ENCODE results near the gene CYP2A7.
A peak's percentile ranks its signal among the peaks of the same experiment; 100 is the strongest.
"Not testable (repeated sequence)": the region's sequence is repeated elsewhere in the genome, so short reads cannot be mapped to it uniquely, and the experiment has no call there.

The CYP2A7 gene

DNA sequence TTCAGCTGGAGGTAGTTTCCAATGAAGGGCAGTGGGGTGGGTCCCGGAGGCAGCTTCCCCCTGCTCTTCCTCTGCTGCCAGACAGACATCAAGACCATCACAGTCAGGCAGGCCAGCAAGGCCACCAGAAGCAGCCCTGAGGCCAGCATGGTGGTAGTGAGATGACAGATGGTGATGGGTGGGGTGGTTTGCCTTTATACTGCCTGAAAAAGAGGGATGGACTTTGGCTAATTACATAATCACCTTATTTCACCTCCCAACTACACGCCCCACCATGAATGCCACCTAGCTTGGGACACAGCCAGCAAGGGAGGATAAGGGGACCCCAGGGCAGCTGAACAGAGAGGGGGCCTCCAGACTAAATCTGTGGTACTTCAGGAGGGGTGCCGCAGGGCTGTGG is at the start of gene CYP2A7:
CYP2A7 (minus strand) TSS at position 170 of the 400 bp plus-strand sequence; CDS start at position 149, 21 bp downstream.
- DNase-seq (ENCODE audit: low read depth in 2 of 2, low spot score in 1 of 2): not testable (repeated sequence)

- not testable (repeated sequence) for DNase-seq (ENCODE audit: low read depth in 2 of 2, low spot score in 1 of 2)
Measured at GRCh38 chr19:40930799-40931198, 48.8 kb upstream of the CYP2A7 start.

- DNase-seq (ENCODE audit: low read depth in 2 of 2, low spot score in 1 of 2): not testable (repeated sequence)
Measured at GRCh38 chr19:40929942-40930341, 47.9 kb upstream of the CYP2A7 start.

- no peak for DNase-seq (ENCODE audit: low read depth in 2 of 2, low spot score in 1 of 2)
Measured at GRCh38 chr19:40928850-40929249, 46.8 kb upstream of the CYP2A7 start.

- no peak for DNase-seq (ENCODE audit: low read depth in 2 of 2, low spot score in 1 of 2)
Measured at GRCh38 chr19:40927567-40927966, 45.5 kb upstream of the CYP2A7 start.

DNA sequence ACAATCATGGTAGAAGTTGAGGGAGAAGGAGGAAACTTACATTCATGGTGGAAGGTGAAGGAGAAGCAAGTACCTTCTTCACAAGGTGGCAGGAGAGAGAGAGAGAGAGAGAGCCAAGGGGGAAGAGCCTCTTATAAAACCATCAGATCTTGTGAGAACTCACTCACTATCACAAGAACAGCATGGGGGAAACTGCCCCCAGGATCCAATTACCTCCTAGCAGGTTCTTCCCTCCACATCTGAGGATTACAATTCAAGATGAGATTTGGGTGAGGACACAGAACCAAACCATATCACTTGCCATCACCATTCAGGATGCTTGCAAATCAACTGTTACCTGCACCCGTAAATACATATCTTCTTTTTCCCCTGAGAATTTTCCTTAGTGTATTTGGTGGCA is 44.2 kb upstream of the CYP2A7 start:
- not testable (repeated sequence) for DNase-seq (ENCODE audit: low read depth in 2 of 2, low spot score in 1 of 2)

DNA sequence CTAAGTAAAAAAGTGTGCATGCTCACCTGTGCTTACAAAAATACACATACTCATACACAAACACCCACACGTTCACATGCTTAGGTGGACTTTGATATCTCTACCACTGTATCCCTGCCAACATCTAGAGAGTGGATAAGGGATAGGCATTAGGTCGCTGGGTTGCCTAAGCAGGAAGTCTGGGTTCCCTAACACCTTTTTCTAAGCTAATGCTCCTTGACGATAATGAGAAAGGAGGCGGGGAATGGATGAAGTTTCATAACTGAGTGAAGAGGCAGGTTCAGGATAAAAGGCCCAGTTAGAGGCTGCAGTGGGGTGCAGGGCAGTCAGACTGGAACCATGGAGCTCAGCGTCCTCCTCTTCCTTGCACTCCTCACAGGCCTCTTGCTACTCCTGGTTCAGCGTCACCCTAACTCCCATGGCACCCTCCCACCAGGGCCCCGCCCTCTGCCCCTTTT is 41.9 kb upstream of the CYP2A7 start:
- DNase-seq (ENCODE audit: low read depth in 2 of 2, low spot score in 1 of 2): no peak

- DNase-seq (ENCODE audit: low read depth in 2 of 2, low spot score in 1 of 2): not testable (repeated sequence)
Measured at GRCh38 chr19:40922237-40923160, 40.5 kb upstream of the CYP2A7 start.

- DNase-seq (ENCODE audit: low read depth in 2 of 2, low spot score in 1 of 2): no peak
Measured at GRCh38 chr19:40921005-40921897, 39.2 kb upstream of the CYP2A7 start.

- no peak for DNase-seq (ENCODE audit: low read depth in 2 of 2, low spot score in 1 of 2)
Measured at GRCh38 chr19:40920300-40921004, 38.4 kb upstream of the CYP2A7 start.

DNA sequence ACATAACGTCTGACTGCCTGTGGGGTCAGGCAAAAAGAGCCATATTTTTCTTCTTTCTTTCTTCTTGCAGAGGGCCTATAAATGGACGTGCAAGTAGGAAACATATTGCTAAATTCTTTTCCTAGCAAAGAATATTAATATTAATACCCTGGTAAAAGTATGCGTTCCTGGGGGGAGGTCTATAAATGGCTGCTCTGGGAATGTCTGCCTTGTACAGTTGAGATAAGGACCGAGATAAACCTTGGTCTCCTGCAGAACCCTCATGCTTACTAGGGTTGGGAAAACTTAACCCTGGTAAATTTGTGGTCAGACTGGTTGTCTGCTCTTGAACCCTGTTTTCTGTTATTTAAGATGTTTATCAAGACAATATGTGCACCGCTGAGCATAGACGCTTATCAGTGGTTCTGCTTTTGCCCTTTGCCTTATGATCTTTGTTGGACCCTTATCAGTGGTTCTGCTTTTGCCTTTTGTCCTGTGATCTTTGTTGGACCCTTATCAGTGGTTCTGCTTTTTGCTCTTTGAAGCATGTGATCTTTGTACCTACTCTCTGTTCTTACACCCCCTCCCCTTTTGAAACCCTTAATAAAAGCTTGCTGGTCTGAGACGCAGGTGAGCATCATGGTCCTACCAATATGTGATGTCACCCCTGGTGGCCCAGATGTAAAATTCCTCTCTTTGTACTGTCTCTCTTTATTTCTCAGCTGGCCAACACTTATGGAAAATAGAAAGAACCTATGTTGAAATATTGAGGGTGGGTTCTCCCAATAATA is 37.7 kb upstream of the CYP2A7 start:
- not testable (repeated sequence) for DNase-seq (ENCODE audit: low read depth in 2 of 2, low spot score in 1 of 2)

- DNase-seq (ENCODE audit: low read depth in 2 of 2, low spot score in 1 of 2): not testable (repeated sequence)
Measured at GRCh38 chr19:40918303-40918702, 36.3 kb upstream of the CYP2A7 start.

GRCh38 chr19:40908976-40909375 is 26.9 kb upstream of the CYP2A7 start:
- peak in 1 of 2 donors; percentile 9 for DNase-seq (ENCODE audit: low read depth in 2 of 2, low spot score in 1 of 2)

GRCh38 chr19:40907968-40908735 is 26.1 kb upstream of the CYP2A7 start:
- DNase-seq (ENCODE audit: low read depth in 2 of 2, low spot score in 1 of 2): peak in 1 of 2 donors; percentile 45

DNA sequence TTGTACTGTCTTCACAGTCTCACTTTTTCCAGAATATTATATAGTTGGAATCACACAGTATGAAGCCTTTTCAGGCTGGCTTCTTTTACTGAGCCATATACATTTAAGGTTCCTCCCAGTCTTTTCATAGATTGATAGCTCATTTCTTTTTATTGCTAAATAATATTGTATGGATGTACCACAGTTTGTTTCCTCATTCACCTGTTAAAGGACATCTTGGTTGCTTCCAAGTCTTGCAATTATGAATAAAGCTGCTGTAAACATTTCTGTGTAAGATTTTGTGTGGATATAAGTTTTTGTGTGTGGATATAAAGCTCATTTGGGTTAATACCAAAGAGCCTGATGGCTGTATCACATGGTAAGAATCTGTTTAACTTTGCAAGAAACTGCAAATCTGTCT is 24.5 kb upstream of the CYP2A7 start:
- no peak for DNase-seq (ENCODE audit: low read depth in 2 of 2, low spot score in 1 of 2)

- DNase-seq (ENCODE audit: low read depth in 2 of 2, low spot score in 1 of 2): not testable (repeated sequence)
Measured at GRCh38 chr19:40904673-40905156, 22.7 kb upstream of the CYP2A7 start.

GRCh38 chr19:40901975-40902750 is 20.1 kb upstream of the CYP2A7 start:
- not testable (repeated sequence) for DNase-seq (ENCODE audit: low read depth in 2 of 2, low spot score in 1 of 2)

- not testable (repeated sequence) for DNase-seq (ENCODE audit: low read depth in 2 of 2, low spot score in 1 of 2)
Measured at GRCh38 chr19:40900521-40900920, 18.5 kb upstream of the CYP2A7 start.

All from stimulated activated CD8-positive, alpha-beta memory T cell treated with anti-CD3 and anti-CD28 coated beads, Interleukin-4, amount 100 ng/mL, for 1 hour (primary cell).